SU-DHL-6 (cell line): ENCODE data around the gene RASA3.

Experiments used
- H2AFZ ChIP-seq: fragments of 200-600 bp; sonication (generic); 2 replicates; pipeline ENCODE4 v1.6.1; 2014; ENCODE audit warnings: low read depth, mild to moderate bottlenecking, moderate library complexity, mixed read lengths, antibody characterized with exemption, low read length; ENCODE audit not compliant: severe bottlenecking
- H3F3A ChIP-seq: fragments of 200-600 bp; shearing (Covaris generic); 2 replicates; pipeline ENCODE4 v1.6.0; 2016; ENCODE audit warnings: antibody characterized with exemption, mild to moderate bottlenecking; ENCODE audit not compliant: insufficient read depth
- H3K27ac ChIP-seq: fragments of 200-600 bp; sonication (generic); 2 replicates; pipeline ENCODE4 v1.5.1; 2016; ENCODE audit warnings: low read depth, mild to moderate bottlenecking, low read length, moderate library complexity, mixed read lengths
- H3K27me3 ChIP-seq: fragments of 200-600 bp; sonication (generic), shearing (Covaris generic); 2 replicates; pipeline ENCODE4 v1.6.0; 2014; ENCODE audit warnings: mild to moderate bottlenecking, low read length
- H3K36me3 ChIP-seq: fragments of 200-600 bp; sonication (generic); 2 replicates; pipeline ENCODE4 v1.6.1; 2014; ENCODE audit warnings: mild to moderate bottlenecking, low read length, mixed read lengths
- H3K4me2 ChIP-seq: fragments of 300-600, 200-600 bp; shearing (Covaris generic), sonication (generic); 2 replicates; pipeline ENCODE4 v1.6.0; 2014; ENCODE audit warnings: low read length, low read depth, mild to moderate bottlenecking; ENCODE audit not compliant: poor library complexity, severe bottlenecking
- H3K4me3 ChIP-seq: fragments of 200-600 bp; sonication (generic); 2 replicates; pipeline ENCODE4 v1.5.1; 2014; ENCODE audit warnings: antibody characterized with exemption, low read length, mild to moderate bottlenecking, mixed read lengths; ENCODE audit not compliant: insufficient read depth, poor library complexity, severe bottlenecking
- H3K79me2 ChIP-seq: fragments of 200-600 bp; sonication (generic); 2 replicates; pipeline ENCODE4 v1.6.1; 2014; ENCODE audit warnings: mild to moderate bottlenecking, low read length, moderate library complexity; ENCODE audit not compliant: insufficient read depth
- H3K9ac ChIP-seq: fragments of 200-600 bp; sonication (generic); 2 replicates; pipeline ENCODE4 v1.7.0; 2014; ENCODE audit warnings: mild to moderate bottlenecking, low read length
- H3K9me2 ChIP-seq: fragments of 200-600 bp; sonication (generic); replicated peaks from 2 replicates; pipeline ENCODE4 v1.6.1; 2014; ENCODE audit warnings: low read length; ENCODE audit not compliant: insufficient read depth
- H3K9me3 ChIP-seq: fragments of 200-600 bp; sonication (generic); 2 replicates; pipeline ENCODE4 v1.6.1; 2014; ENCODE audit warnings: low read length, mixed read lengths; ENCODE audit not compliant: insufficient read depth
- H4K20me1 ChIP-seq: fragments of 200-600 bp; sonication (generic); 2 replicates; pipeline ENCODE4 v1.6.1; 2014; ENCODE audit warnings: low read depth, mild to moderate bottlenecking, antibody characterized with exemption, low read length, moderate library complexity, mixed read lengths
- EZH2phosphoT487 ChIP-seq: fragments of 200-600 bp; sonication (generic), shearing (Covaris generic); conservative IDR thresholded peaks from 2 replicates; pipeline ENCODE4 v1.6.1; 2018; ENCODE audit warnings: mild to moderate bottlenecking, antibody characterized with exemption, low read length, moderate library complexity, mixed read lengths
- TF ChIP-seq, protein P1 (sequence below): fragments of 200-600 bp; sonication (generic); IDR thresholded peaks from one replicate; pipeline ENCODE4 v1.5.1; 2017; ENCODE audit warnings: antibody characterized with exemption, mild to moderate bottlenecking, low read length, moderate library complexity; ENCODE audit not compliant: insufficient read depth, poor library complexity, severe bottlenecking

The RASA3 gene

DNA sequence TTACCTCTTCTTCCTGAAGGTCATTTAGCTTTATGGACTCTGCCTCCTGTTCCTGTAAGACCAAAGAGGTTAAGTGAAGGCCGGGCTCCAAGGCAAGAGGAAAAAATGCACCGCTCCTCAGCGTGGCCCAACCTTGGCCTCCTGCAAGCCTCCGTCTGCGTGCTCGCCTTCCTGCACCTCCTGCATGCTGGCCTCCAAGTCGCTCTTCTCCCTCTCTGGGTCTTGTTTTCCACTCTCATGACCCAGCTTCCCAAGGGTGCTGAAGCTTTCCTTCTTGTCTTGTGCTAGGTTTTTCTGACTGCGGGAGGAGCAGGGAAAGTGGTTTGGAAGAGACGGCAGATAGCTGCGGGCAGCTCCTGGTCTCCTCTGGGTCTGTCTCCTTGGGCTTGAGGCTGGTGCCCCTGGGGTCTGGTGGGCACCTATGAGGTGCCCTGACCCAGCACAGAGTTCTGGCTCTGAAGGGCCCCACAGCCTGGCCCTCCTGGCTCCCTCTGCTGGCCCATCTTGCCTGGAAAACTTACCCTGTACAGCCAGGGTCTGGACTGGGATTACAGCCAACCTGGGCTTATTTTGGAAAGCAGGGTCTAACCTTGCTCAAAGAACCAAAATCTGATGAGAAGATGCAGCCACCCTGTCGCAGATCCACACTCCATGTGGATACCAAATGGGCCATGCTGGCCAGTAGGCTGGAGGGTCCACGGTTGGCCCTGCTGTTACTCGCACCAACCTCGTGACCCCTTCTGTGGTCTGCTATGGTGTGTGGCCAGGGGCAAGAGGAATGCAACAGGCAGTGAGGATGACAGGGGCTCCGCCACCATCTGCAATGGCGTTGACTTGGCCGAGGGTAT is 163.7 kb downstream of the RASA3 start:
- Histone ChIP-seq H3K36me3 (no peaks in the 10 kb centered on the region), H3K79me2 (no peaks in the 10 kb centered on the region), H3K27me3 (no peaks in the 10 kb centered on the region), H4K20me1 (no peaks in the 10 kb centered on the region), H3K4me3 (no peak overlapping the region), H3K4me2 (no peak overlapping the region), H3K9me3 (no peaks in the 10 kb centered on the region), H2AFZ (no peak overlapping the region), H3F3A (no peaks in the 10 kb centered on the region), H3K9ac (no peak overlapping the region), H3K27ac (no peak overlapping the region), H3K9me2 (no peaks in the 10 kb centered on the region)
- TF ChIP-seq EZH2phosphoT487, result no peak
- TF ChIP-seq, protein P1, sequence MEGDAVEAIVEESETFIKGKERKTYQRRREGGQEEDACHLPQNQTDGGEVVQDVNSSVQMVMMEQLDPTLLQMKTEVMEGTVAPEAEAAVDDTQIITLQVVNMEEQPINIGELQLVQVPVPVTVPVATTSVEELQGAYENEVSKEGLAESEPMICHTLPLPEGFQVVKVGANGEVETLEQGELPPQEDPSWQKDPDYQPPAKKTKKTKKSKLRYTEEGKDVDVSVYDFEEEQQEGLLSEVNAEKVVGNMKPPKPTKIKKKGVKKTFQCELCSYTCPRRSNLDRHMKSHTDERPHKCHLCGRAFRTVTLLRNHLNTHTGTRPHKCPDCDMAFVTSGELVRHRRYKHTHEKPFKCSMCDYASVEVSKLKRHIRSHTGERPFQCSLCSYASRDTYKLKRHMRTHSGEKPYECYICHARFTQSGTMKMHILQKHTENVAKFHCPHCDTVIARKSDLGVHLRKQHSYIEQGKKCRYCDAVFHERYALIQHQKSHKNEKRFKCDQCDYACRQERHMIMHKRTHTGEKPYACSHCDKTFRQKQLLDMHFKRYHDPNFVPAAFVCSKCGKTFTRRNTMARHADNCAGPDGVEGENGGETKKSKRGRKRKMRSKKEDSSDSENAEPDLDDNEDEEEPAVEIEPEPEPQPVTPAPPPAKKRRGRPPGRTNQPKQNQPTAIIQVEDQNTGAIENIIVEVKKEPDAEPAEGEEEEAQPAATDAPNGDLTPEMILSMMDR, result no peak

DNA sequence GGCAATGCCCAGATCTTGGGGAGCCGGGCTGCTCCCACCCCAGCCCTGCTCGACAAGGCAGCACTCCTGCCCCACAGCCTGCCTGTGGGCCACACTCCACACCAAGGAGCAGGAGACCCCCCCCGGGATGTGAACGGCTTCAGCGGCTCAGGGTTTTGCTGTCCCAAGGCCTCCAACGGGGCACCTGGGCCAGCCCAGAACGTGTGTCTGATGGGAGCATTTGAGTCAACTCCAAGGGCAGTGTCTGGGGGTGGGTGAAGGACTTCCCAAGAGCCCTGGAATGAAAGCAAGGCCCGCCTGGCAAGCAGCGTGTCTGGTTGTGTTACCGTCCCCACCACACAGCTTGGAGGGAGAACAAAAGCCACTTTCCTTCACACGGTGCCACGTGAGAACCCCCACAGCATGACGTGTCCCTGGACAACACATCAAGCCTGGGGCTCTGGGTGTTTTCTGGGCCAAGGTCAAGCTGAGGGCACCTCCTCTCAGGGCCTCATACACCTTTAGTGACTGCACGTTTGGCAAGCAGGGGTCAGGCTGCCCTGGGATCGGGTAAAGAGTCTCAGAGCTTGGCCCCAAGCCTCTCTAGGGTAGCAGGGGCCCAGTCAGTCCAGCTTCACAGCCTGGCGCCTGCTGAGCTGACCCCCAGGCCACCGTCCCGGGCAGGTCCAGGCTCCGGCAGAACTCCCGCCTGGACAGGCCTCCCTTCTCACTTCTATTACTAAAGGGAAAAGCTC is 164.5 kb downstream of the RASA3 start:
- H3K4me2 ChIP-seq, result no peak overlapping the region
- no peaks in the 10 kb centered on the region for H3F3A ChIP-seq
- no peaks in the 10 kb centered on the region for H3K36me3 ChIP-seq
- no peaks in the 10 kb centered on the region for H3K9me2 ChIP-seq
- H3K9ac ChIP-seq, result no peak overlapping the region
- no peak overlapping the region for H3K4me3 ChIP-seq
- H3K9me3 ChIP-seq, result no peaks in the 10 kb centered on the region
- TF ChIP-seq EZH2phosphoT487, result no peak
- TF ChIP-seq, protein P1, result no peak
- H2AFZ ChIP-seq, result no peak overlapping the region
- no peaks in the 10 kb centered on the region for H4K20me1 ChIP-seq
- no peaks in the 10 kb centered on the region for H3K79me2 ChIP-seq
- H3K27me3 ChIP-seq, result no peaks in the 10 kb centered on the region
- H3K27ac ChIP-seq, result no peak overlapping the region

DNA sequence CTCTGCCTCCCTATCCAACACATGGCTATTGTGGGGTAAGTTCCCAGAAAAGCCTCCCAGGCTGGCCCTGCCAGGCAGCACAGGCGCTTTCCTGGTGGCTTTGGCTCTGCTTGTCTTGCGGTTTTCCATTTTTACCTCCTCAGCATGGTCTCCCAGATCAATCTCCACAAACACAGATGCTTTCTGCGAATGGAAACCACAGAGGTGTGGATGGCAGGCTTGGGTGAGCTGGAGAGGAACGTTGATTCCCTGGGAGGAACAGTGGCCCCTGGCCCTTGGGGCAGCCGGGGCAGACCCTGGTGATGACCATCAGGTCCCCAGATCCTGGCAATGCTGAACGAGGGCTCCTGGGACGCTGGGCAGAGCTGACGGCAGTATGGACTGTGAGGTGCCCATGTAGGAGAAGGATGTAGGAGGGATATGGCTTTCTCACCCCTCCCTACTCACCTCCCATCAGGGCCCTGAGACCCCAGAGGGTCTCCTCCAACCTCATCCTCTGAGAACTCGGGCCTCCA is 165.2 kb downstream of the RASA3 start:
- TF ChIP-seq, protein P1, result no peak
- no peak for TF ChIP-seq EZH2phosphoT487
- H3K79me2 ChIP-seq, result no peaks in the 10 kb centered on the region
- H3F3A ChIP-seq, result no peaks in the 10 kb centered on the region

More for the DNA sequence above, 165.2 kb downstream of the RASA3 start:
- Histone ChIP-seq H3K9me2 (no peaks in the 10 kb centered on the region), H3K27me3 (no peaks in the 10 kb centered on the region), H4K20me1 (no peaks in the 10 kb centered on the region), H3K27ac (no peak overlapping the region), H3K4me2 (no peak overlapping the region), H3K4me3 (no peak overlapping the region), H2AFZ (no peak overlapping the region), H3K36me3 (no peaks in the 10 kb centered on the region), H3K9me3 (no peaks in the 10 kb centered on the region), H3K9ac (no peak overlapping the region)
